ENCODE results near the gene C1orf226. TPM values are rescaled to one million over a fixed set of nuclear protein-coding genes. Genes with fewer than 3 reads are reported as not detected.
"Not testable (repeated sequence)": the region's sequence is repeated elsewhere in the genome, so short reads cannot be mapped to it uniquely, and the experiment has no call there.

C1orf226 gene
- polyA plus RNA-seq, 3 donors: 15.1 to 32.9 (median 19.7) TPM

DNA sequence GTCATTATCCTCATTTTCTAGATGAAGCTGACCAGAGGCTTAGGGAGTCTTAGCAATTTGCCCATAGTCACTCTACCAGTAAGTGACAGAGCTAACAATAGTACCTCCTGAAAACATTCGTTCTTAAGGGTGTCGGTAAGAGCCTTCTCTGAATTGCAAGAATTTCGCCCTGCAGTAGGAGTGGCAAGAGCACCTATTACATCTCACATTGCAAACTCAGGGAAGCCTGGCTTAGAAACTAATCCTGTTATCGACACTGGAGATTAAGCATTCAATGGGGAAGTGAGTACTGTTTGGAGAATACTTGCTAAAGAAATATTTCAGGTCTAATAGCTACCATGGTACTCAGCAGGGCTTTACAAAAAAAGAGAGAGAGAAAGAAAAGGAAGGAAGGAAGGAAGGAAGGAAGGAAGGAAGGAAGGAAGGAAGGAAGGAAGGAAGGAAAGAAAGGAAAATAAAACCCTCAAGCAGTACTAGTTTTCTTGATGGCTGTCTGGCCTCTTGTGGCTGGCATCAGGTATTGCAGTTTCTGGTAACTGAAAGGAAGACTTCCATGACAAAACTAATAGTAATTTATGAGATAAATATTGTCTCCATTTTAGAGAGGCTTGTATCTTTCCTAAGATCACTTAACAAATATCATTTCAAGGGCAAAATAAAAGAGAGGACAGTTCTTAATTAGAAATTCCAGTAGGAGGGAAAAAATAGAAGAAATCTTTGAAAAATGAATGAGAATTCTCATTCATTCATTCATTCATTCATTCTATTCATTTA is 10.4 kb downstream of the C1orf226 start:
- peak in 2 of 11 donors; percentile 9 to 15 for DNase-seq (ENCODE audit: extremely low read depth in 1 of 11, low read depth in 9 of 11, low spot score in 4 of 11)

DNA sequence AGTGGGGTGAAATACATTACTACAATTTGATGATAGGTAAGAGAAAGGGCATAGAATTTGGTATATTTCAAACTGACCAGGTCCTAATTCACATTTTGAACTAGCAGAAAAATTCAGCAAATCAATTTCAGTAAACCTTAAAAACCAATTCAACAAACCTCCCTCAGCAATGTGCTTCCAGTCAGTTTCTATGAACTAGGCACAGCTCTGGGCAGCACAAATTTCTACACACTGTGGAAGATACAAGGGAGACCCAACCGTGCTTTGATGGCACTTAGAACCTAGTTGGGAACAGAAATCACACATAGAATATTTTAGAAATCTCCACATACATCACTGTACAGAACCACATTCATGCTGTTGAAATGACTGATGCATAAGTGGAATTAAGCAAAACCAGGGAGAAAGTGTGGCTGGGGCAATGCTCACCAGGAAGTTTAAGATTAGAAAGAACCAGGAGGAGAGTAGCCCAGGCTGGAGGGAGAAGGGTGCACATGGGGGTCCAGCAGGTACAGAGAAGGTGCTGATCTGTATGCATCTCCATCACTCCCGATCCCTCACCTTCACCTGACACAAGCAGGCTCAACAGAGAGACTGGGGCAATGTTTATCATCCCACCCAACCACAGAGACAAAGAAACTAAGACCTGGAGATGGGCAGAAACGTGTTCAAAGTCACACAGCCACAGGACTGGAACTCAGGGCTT is 14.8 kb downstream of the C1orf226 start:
- DNase-seq (ENCODE audit: extremely low read depth in 1 of 11, low read depth in 9 of 11, low spot score in 4 of 11): no peak

DNA sequence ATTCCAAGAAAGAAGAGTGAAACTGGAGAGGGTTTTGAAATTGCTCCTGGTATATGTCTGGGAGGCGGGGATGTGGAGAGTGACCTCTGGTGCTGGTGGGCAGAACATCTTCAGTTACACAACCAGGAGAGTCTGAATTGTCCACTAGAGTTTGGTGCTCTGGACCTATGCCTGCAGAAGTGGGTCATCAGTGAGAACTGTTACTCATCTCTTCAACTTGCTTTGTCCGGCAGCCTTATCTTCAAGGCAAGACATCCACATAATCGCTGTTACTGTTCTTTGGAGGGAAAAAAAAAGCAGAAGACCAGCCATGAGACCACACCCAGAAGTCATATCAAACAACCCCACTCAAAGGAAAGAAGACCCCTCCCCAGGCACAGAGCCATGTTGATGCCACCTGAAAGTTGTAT is 15.5 kb downstream of the C1orf226 start:
- no peak for DNase-seq (ENCODE audit: extremely low read depth in 1 of 11, low read depth in 9 of 11, low spot score in 4 of 11)

DNA sequence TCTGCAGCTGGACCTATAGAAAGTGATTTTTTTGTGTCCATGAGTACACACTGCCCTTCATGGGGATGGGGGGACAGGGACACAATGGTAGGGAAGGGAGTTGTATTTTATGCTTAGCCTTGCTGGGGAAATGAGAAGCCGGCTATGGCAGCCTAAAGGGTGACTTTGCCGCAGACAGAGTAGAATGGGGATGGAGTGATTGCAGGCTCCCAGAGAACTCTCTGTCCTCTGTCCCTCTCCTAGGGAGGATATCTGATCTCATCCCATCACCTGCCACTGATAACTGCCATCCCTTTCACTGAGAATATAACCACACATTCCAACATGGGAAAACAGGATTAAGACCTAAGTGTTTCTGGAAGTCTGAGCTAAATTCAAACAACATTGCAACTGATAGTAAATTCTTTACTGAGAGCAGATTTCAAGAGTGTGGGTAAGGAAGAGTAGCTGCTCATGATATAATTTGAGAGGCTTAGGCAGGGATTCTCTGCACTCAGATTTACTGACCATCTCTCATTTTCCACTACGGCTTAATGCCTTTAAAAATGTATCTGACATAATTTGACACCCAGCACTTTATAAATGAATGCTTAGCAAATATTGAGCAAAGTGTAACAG is 16.5 kb downstream of the C1orf226 start:
- no peak for DNase-seq (ENCODE audit: extremely low read depth in 1 of 11, low read depth in 9 of 11, low spot score in 4 of 11)

DNA sequence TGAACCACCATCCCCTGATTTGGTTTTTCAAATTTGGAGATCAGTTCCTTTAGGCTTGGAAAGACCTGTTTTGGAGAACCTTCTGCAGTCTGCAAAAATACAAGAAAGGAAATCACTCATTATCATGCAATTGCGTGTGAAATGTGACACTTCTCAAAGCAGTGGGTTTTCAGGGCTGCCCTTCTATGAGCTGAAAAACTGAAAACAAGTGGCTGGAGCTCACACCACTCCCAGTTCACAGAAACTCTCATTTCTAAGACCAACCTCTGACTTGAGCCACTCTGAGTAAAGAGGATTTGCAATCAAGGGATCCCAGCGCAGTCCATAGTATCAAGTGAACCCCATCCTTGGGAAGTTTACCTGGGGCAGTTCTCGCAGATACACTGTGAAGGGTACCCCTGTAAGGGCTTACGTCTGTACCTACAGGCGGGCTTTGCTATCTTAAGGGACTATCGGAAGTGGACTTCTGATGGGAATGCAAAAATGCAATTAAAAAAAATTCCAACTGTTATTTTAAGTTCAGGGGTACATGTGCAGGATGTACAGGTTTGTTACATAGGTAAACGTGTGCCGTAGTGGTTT is 17.6 kb downstream of the C1orf226 start:
- DNase-seq (ENCODE audit: extremely low read depth in 1 of 11, low read depth in 9 of 11, low spot score in 4 of 11): no peak

DNA sequence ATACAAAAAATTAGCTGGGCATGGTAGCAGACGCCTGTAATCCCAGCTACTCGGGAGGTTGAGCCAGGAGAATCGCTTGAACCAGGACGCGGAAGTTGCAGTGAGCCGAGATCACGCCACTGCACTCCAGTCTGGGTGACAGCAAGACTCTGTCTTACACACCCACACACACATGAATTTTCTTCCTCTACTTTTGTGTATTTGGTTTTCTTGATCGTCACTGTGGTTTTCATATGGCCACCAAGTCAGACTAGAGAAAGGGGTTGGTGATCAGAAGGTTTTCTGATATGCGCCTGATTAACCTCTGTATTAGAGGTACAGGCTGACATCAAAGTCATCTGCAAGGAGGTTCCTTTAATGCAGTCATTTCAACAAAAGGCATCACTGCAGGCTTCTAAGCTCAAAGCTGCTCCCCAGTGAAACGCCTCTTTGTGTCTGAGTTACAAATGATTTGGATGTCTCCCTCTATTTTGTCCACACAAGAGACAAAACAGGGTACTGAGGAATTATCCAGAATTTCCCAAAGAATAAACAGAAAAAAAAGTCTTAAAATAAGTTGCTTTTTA is 19.3 kb downstream of the C1orf226 start:
- no peak for DNase-seq (ENCODE audit: extremely low read depth in 1 of 11, low read depth in 9 of 11, low spot score in 4 of 11)

DNA sequence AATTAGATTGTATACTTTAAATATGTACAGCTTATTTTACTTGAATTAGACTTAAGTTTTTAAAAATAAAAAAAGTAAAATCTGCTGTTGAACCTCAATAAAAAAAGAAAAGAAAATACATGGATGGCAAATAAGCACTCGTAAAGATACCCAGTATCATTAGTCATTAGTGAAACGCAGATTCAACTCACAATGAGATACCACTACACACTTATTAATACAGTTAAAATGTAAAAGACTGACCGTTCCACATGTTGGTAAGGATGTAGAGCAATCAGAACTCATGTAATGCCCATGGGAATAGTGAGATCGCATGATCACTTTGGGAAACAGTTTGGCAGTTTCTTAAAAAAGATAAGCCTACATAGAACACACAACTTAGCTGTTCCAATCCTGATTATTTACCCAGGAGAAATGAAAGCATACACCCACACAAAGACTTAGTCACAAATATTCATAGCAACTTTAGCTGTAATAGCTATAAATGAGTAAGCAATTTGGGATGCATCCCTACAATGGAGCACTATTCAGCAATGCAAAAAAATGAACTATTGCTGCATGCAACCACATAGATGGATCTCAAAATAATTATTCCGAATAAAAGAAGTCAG is 23.1 kb downstream of the C1orf226 start:
- no peak for DNase-seq (ENCODE audit: extremely low read depth in 1 of 11, low read depth in 9 of 11, low spot score in 4 of 11)

DNA sequence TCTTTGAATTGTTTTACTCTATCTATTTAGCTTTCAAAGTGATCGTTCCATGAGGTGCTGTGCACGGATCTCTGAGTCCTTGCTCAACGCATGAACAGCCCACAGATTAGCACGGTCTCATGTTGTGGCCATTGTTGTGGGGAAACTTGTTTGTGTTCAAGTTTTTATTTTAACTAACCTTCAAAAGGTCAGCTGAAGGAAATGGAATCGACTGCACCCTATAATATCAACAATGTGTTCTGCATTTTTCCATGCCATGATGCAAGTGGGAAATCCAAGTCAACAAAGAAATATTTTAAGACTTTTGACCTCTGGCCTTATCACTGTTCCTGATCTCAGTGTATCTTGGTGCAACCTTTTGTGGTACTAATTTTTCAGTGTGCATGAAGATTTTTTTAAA is 24.3 kb downstream of the C1orf226 start:
- DNase-seq (ENCODE audit: extremely low read depth in 1 of 11, low read depth in 9 of 11, low spot score in 4 of 11): no peak

DNA sequence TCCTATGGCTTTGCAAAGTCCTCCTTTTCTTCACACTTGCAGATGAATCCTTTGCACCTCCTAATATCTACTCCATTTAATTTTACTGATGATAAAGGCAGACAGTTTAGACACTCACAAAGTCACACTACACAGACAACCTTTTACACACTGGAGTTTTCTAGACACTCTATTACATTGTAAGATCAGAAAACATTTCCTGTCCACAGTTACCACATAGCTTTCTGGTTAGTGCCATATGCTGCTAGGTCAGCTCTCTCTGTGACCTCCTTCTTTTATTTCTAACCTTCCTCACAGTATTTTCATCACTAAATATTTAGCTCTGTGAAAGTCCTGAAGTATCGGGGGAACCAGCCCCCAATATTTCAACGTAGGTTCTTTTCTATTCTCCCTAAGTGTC is 25.3 kb downstream of the C1orf226 start:
- DNase-seq (ENCODE audit: extremely low read depth in 1 of 11, low read depth in 9 of 11, low spot score in 4 of 11): no peak

DNA sequence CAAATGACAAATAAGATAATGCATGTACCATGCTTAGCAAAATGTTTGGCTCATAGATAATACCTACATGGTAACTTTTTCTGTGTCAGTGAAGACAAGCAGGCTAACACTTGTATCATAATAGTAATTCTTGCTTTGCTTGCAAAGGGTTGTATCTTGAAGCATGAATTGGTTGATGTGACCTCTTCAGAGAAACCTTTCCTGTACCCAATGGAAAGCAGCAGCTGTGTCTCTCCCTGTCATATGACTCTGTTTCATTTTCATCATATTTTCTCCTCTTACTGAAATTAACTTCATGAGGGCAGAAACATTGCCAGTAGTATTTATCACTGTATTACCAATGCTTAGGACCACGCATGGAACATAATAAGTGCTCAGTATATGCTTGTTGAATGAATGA is 26.0 kb downstream of the C1orf226 start:
- DNase-seq (ENCODE audit: extremely low read depth in 1 of 11, low read depth in 9 of 11, low spot score in 4 of 11): no peak

DNA sequence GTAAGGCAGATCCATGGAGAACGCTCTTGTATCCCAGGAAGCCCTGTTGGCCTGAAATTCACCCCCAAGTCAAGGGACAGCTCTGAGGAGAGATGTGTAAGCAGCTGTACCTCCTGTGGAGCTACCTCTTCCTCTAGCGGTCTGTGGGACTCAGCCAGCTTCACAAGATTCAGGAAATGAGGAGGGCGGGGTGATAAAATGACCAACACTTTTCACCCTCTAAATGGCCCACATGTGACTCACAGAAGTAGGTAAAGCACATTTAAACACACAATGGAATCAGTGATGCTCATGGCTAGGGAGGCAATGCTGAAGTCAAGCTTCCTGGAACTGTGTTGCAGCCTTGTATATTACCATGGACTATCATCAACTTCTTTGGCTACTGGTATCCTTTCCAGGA is 30.5 kb downstream of the C1orf226 start, which contains the start of gene SH2D1B:
Gene SH2D1B (minus strand): TSS at position 135 of the 400 bp plus-strand sequence. CDS start 120 bp downstream, at position 15.
- no peak for DNase-seq (ENCODE audit: extremely low read depth in 1 of 11, low read depth in 9 of 11, low spot score in 4 of 11)

DNA sequence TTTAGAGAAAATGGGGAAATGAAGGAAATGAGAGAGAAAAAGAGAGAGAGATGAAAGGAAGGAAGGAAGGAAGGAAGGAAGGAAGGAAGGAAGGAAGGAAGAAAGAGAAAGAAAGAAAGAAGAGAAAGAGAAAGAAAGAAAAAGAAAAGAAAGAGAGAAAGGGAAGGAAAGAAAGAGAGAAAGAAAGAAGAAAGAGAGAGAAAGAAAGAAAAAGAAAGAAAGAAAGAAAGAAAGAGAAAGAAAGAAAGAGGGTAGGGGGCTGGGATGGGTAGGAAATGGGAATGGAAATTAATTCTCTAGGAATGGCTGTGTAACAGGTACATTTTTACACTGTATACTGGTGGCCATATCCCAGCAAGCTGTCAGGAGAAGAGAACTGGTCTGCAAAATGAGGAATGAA is 34.7 kb downstream of the C1orf226 start:
- no peak for DNase-seq (ENCODE audit: extremely low read depth in 1 of 11, low read depth in 9 of 11, low spot score in 4 of 11)

DNA sequence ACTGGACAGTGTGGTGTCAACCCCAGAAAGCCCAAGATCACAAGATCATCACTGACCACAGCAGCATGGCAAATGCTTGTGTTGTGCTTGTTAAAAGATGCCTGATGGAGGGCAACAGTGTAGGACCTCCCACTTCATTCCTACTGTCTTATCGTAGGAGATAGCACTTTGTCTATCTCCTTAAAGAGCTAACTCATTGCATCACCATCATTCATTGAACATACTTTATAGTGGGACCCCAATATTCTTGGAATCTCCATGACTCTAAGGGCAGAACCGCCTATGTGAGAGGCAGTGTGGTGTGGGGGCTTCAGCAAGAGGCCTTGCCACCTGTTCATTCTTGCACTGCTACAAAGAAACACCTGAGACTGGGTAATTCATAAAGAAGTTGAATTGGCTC is 35.4 kb downstream of the C1orf226 start:
- no peak for DNase-seq (ENCODE audit: extremely low read depth in 1 of 11, low read depth in 9 of 11, low spot score in 4 of 11)

DNA sequence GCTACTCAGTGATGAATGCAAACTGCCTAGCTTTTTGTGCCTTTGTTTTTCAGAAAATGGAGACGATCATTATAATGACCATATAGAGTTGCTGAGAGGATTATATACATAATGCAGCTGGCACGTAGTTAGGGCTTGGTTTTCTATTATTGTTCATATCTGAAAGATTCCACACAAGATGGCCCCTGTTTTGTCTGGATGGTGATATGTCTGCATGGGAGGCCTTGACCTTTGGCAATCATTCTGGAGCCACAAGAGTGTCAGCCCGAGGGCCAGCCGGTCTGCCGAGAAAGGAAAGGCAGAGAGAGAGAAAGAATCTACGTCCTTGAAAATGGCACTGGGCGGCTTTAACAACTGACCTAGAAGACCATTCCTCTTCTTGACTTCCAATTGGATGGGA is 36.1 kb downstream of the C1orf226 start:
- no peak for DNase-seq (ENCODE audit: extremely low read depth in 1 of 11, low read depth in 9 of 11, low spot score in 4 of 11)

DNA sequence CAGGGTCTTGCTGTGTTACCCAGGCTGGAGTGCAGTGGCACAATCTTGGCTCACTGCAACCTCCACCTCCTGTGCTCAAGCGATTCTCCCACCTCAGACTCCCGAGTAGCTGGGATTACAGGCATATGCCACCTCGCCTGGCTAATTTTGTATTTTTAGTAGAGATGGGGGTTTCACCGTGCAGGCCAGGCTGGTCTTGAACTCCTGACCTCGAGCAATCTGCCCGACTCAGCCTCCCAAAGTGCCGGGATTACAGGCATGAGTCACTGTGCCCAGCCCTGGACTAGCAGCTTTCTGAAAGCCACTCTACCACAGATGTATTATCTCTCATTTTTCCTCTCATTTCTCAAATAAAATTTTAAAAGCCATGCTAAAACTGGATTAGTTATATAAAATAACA is 37.1 kb downstream of the C1orf226 start:
- DNase-seq (ENCODE audit: extremely low read depth in 1 of 11, low read depth in 9 of 11, low spot score in 4 of 11): not testable (repeated sequence)

DNA sequence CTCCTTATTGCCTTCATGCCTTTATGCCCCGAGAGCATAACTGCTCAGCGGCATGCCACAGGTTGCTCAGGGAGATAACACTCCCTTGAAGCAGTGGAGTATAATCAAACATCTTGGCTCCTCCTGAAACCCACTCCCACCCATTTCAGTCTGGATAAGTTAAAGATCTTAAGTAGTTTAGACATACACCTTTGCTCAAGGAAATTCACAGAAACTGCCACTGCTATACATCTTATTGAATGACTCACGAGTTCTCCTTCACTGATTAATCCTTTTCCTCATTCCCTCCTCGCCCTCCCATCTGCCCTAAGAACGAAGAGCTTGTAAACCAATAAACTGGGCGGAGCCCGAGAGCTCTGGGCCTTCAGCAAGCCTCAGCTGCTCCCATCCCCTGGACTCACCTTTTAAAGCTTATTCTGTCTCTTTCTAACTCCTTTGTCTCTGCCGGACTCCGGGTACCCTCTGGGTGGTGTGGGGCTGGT is 38.0 kb downstream of the C1orf226 start:
- DNase-seq (ENCODE audit: extremely low read depth in 1 of 11, low read depth in 9 of 11, low spot score in 4 of 11): not testable (repeated sequence)

DNA sequence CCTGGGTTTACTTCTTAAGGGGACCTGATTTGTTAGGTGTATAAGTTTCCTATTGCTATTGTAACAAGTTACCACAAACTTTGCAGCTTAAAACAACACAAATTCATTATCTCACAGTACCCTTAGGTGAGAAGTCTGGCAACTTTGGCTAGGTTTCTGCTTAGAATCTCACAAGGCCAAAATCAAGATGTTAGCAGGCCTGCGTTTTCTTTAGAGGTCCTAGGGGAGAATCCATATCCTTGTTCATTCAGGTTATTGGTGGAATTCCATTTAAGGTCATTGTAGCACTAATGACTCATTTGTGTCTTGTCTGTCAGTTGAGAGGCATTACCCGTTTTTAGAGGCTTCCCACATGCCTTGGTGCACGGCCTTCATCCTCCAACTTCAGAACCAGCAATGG is 38.6 kb downstream of the C1orf226 start:
- DNase-seq (ENCODE audit: extremely low read depth in 1 of 11, low read depth in 9 of 11, low spot score in 4 of 11): no peak

DNA sequence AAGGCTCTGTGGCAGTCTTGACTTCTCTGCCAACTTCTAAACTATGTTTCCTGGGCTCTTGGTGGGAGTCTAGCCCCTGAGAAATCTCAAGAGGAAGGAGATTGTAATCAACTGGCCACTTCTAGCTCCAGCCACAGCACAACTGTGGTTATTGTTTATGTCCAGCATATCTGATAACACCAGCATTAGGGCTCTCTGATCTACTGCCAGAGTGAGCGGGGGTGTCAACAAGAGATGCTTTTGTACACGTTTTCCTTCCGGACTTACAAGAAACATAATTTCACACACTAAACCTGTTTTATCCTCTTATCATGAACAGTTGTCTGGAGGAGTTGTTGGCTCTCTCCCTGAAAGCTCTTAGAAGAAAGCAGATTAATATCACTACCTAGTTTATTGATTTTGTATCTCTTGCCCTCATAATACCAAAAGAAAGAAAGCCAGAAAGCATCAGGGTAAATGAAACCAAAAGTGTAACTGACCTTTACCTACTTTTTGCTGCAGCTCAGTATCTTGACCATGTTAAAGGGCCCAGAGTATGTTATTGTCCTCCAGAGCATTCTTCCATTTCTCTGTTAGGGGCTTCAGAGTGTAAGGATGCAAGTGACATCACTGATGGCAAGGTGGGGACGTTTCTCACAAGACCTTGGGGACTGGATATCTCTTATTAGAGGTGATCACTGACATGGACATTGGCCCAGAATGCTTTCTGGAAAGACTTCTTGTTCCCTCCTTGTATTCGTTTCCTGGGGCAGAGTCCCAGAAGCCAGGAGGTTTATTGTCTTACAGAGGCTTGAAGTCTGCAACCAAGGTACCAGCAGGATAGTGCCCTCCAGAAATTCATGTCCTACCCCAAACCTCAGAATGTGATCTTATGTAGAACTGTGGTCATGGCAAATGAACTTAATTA is 40.0 kb downstream of the C1orf226 start:
- no peak for DNase-seq (ENCODE audit: extremely low read depth in 1 of 11, low read depth in 9 of 11, low spot score in 4 of 11)

Measured in renal cortex interstitium (tissue), 11 donors.